K562 (cell line): Measurements from ENCODE around the gene CSNK2A1. TPM values are rescaled to one million over a fixed set of nuclear protein-coding genes. Genes with fewer than 3 reads are reported as not detected.

Source experiments
- ASH1L ChIP-seq: fragments of 450-650 bp; IDR thresholded peaks from 2 replicates; pipeline ENCODE4 v1.6.1; 2018; ENCODE audit warnings: borderline replicate concordance, mild to moderate bottlenecking, low read depth; ENCODE audit not compliant: partially characterized antibody
- CREM ChIP-seq: IDR thresholded peaks from 2 replicates; pipeline ENCODE4 v1.6.1; 2014; ENCODE audit warnings: antibody characterized with exemption, low read depth
- DEAF1 ChIP-seq: fragments of 450-650 bp; formaldehyde crosslinking; IDR thresholded peaks from 2 replicates; pipeline ENCODE4 v1.4.0; 2020; ENCODE audit warnings: mild to moderate bottlenecking, moderate library complexity
- DLX4 ChIP-seq: fragments of 250-450 bp; sonication (Bioruptor Pico); IDR thresholded peaks from 2 replicates; pipeline ENCODE4 v1.6.1; 2021; ENCODE audit warnings: mild to moderate bottlenecking
- EZH2 ChIP-seq: IDR thresholded peaks from 2 replicates; pipeline ENCODE4 v1.6.1; 2012; ENCODE audit warnings: low read depth, mild to moderate bottlenecking, inconsistent platforms, low read length, borderline replicate concordance
- FOXM1 ChIP-seq, 2 experiments: fragments of 450-650 bp in 1 of 2; sonication (generic) in 1 of 2; formaldehyde crosslinking in 1 of 2; IDR thresholded peaks; 2 replicates each; pipeline versions ENCODE4 v1.6.1 to v1.9.0; 2017 to 2022; ENCODE audit warnings: low read depth in 2 of 2, mild to moderate bottlenecking in 2 of 2, missing genetic modification reagents in 1 of 2, moderate library complexity in 1 of 2
- HDAC6 ChIP-seq: IDR thresholded peaks from 2 replicates; pipeline ENCODE4 v1.6.1; 2012; ENCODE audit warnings: low read depth, mild to moderate bottlenecking, control low read depth, inconsistent platforms, low read length, moderate library complexity
- HES1 ChIP-seq: fragments of 450-650 bp; IDR thresholded peaks from 2 replicates; pipeline ENCODE4 v1.6.1; 2016; ENCODE audit warnings: low read depth, mild to moderate bottlenecking, moderate library complexity
- HNRNPH1 ChIP-seq: fragments of 200-400 bp; formaldehyde crosslinking; optimal IDR thresholded peaks from 2 replicates; pipeline ENCODE3; 2017; ENCODE audit warnings: low read depth, mild to moderate bottlenecking, low read length, moderate library complexity
- IRF1 ChIP-seq: sonication (generic); formaldehyde crosslinking; IDR thresholded peaks from 2 replicates; pipeline ENCODE4 v1.8.0; 2022; ENCODE audit warnings: missing genetic modification reagents, mild to moderate bottlenecking, borderline replicate concordance
- KDM4B ChIP-seq, 2 experiments: fragments of 450-650 bp in 1 of 2; sonication (generic) in 1 of 2; IDR thresholded peaks; 2 replicates each; pipeline ENCODE4 v1.6.1; 2016 to 2017; ENCODE audit warnings: borderline replicate concordance in 2 of 2, antibody characterized with exemption in 1 of 2, low read depth in 1 of 2, mild to moderate bottlenecking in 1 of 2
- MECOM ChIP-seq: fragments of 250-450 bp; sonication (Bioruptor Pico); IDR thresholded peaks from 2 replicates; pipeline ENCODE4 v1.8.0; 2022; ENCODE audit warnings: inconsistent platforms
- MTA1 ChIP-seq: fragments of 450-650 bp; IDR thresholded peaks from 2 replicates; pipeline ENCODE4 v1.6.1; 2017; ENCODE audit warnings: borderline replicate concordance
- PCBP1 ChIP-seq: fragments of 200-400 bp; formaldehyde crosslinking; IDR thresholded peaks from 2 replicates; pipeline ENCODE4 v1.6.1; 2018; ENCODE audit warnings: mild to moderate bottlenecking, low read depth, low read length; ENCODE audit not compliant: poor library complexity, severe bottlenecking
- UBTF ChIP-seq, 2 experiments: IDR thresholded peaks; 2 replicates each; pipeline ENCODE4 v1.6.1; 2012; ENCODE audit warnings: improper control_type of control experiment in 2 of 2, low read depth in 2 of 2, low read length in 2 of 2, borderline replicate concordance in 1 of 2
- ZNF23 ChIP-seq: fragments of 250-450 bp; sonication (Bioruptor Pico); IDR thresholded peaks from 2 replicates; pipeline ENCODE4 v1.4.0; 2020; ENCODE audit warnings: mild to moderate bottlenecking
- ZNF280A ChIP-seq: fragments of 450-650 bp; IDR thresholded peaks from 2 replicates; pipeline ENCODE4 v1.6.1; 2018; ENCODE audit warnings: mild to moderate bottlenecking, low read depth; ENCODE audit not compliant: partially characterized antibody
- ZNF561 ChIP-seq: fragments of 450-650 bp; formaldehyde crosslinking; conservative IDR thresholded peaks from 2 replicates; pipeline ENCODE4 v1.4.0; 2020; ENCODE audit warnings: mild to moderate bottlenecking, moderate library complexity
- ZNF766 ChIP-seq: fragments of 200-800 bp; sonication (Bioruptor generic); conservative IDR thresholded peaks from 2 replicates; pipeline ENCODE4 v1.6.1; 2016; ENCODE audit warnings: missing genetic modification characterization, missing compliant biosample characterization
- polyA plus RNA-seq, 8 experiments: library from polyadenylated mRNA; depleted of rRNA in 4 of 8; stranded (reverse) in 5 of 8; unstranded in 3 of 8; fragments of >200 nt; fragmentation: Nextera tagmentation in 2 of 8; fragmentation: Illumina TruSeq in 1 of 8; extraction: Ambion mirVana in 2 of 8; extraction: Trizol in 1 of 8; gene quantifications; 2 replicates each; pipeline versions ENCODE4 v1.2.1 to v1.2.3, GENCODE V29; 2011 to 2014; ENCODE audit warnings: inconsistent platforms in 1 of 8, missing spikeins in 1 of 8
- total RNA-seq, 7 experiments: library from RNA; depleted of rRNA in 6 of 7; stranded (reverse); fragments of >200 nt in 6 of 7; fragmentation: Illumina TruSeq in 2 of 7; extraction: Trizol in 2 of 7; gene quantifications; 2 replicates each; pipeline versions ENCODE4 v1.2.1 to v1.2.3, GENCODE V29; 2011 to 2021; ENCODE audit warnings: low replicate concordance in 1 of 7

Gene CSNK2A1
- total and polyA plus RNA-seq, 9 of the 15 experiments (the other 6 are each of a cell fraction or from before 2014, with no cell fraction given), result 71.0 to 251 (median 103) TPM

- no peak for TF ChIP-seq DLX4 (CRISPR knock-in tag)
- TF ChIP-seq HDAC6, result no peak
- TF ChIP-seq HNRNPH1, result no peak
- TF ChIP-seq ZNF280A, result no peak
- no peak for TF ChIP-seq FOXM1 (IDR thresholded peaks at IDR 0.05; ENCODE audit: low read depth)
- TF ChIP-seq FOXM1 (CRISPR knock-in tag; IDR thresholded peaks at IDR 0.05; ENCODE audit: low read depth), result no peak
- no peak for TF ChIP-seq ASH1L
- no peak for TF ChIP-seq ZNF561
- no peak for TF ChIP-seq MECOM (CRISPR knock-in tag)
- no peak for TF ChIP-seq PCBP1
- TF ChIP-seq IRF1, result no peak
- no peak for TF ChIP-seq MTA1
- TF ChIP-seq ZNF766 (CRISPR knock-in tag), result no peak
- TF ChIP-seq UBTF (IDR thresholded peaks at IDR 0.05; ENCODE audit: borderline replicate concordance in 1 of 2, low read depth in 2 of 2, low read length in 2 of 2), result no peak
- no peak for TF ChIP-seq HES1
- peak; percentile 90 for TF ChIP-seq DEAF1
- peak; percentile 56 for TF ChIP-seq CREM
- TF ChIP-seq ZNF23, result no peak
- TF ChIP-seq KDM4B (IDR thresholded peaks at IDR 0.05; ENCODE audit: borderline replicate concordance in 2 of 2, low read depth in 1 of 2), result no peak
- TF ChIP-seq EZH2, result no peak
Measured at GRCh38 chr20:561437-562231, 18.0 kb upstream of the CSNK2A1 start (continued).
